K562 (cell line): ENCODE data around the gene EVI5L. TPM values are rescaled to one million over a fixed set of nuclear protein-coding genes. Genes with fewer than 3 reads are reported as not detected.

Experiments
- ATF1 ChIP-seq, 2 experiments: fragments of 450-650 bp in 1 of 2; IDR thresholded peaks; 2 replicates each; pipeline ENCODE4 v1.6.1; 2016; ENCODE audit warnings: missing compliant biosample characterization in 1 of 2, missing genetic modification characterization in 1 of 2
- C11orf30 ChIP-seq: fragments of 450-650 bp; IDR thresholded peaks from 2 replicates; pipeline ENCODE4 v1.6.1; 2016; ENCODE audit warnings: low read depth, mild to moderate bottlenecking
- CTBP1 ChIP-seq: fragments of 450-650 bp; IDR thresholded peaks from 2 replicates; pipeline ENCODE4 v1.6.1; 2016; ENCODE audit warnings: borderline replicate concordance
- ELF2 ChIP-seq: fragments of 250-450 bp; sonication (Bioruptor Pico); IDR thresholded peaks from 2 replicates; pipeline ENCODE4 v1.5.0; 2021; ENCODE audit warnings: mild to moderate bottlenecking
- FIP1L1 ChIP-seq: fragments of 200-400 bp; formaldehyde crosslinking; IDR thresholded peaks from 2 replicates; pipeline ENCODE4 v1.6.1; 2018; ENCODE audit warnings: mild to moderate bottlenecking, low read depth, low read length; ENCODE audit not compliant: poor library complexity, severe bottlenecking
- GABPB1 ChIP-seq: sonication (generic); formaldehyde crosslinking; IDR thresholded peaks from 2 replicates; pipeline ENCODE4 v1.8.0; 2022; ENCODE audit warnings: mild to moderate bottlenecking, missing genetic modification reagents
- HDGF ChIP-seq: fragments of 450-650 bp; IDR thresholded peaks from 2 replicates; pipeline ENCODE4 v1.6.1; 2016
- POLR2H ChIP-seq: IDR thresholded peaks from 2 replicates; pipeline ENCODE4 v1.6.1; 2016; ENCODE audit warnings: missing genetic modification characterization, low read depth, mild to moderate bottlenecking, control low read depth, missing compliant biosample characterization, moderate library complexity
- PURB ChIP-seq: sonication (generic); formaldehyde crosslinking; IDR thresholded peaks from 2 replicates; pipeline ENCODE4 v1.9.0; 2021; ENCODE audit warnings: low read depth, mild to moderate bottlenecking, missing genetic modification reagents
- RFX5 ChIP-seq: IDR thresholded peaks from 2 replicates; pipeline ENCODE4 v1.6.1; 2011; ENCODE audit warnings: low read depth, mild to moderate bottlenecking, improper control_type of control experiment, low read length
- SIN3B ChIP-seq: fragments of 450-650 bp; IDR thresholded peaks from 2 replicates; pipeline ENCODE4 v1.6.1; 2017; ENCODE audit warnings: low read depth, mild to moderate bottlenecking, moderate library complexity
- SRSF9 ChIP-seq: fragments of 200-400 bp; formaldehyde crosslinking; IDR thresholded peaks from 2 replicates; pipeline ENCODE4 v1.6.1; 2017; ENCODE audit warnings: low read depth, low read length, borderline replicate concordance
- TEAD2 ChIP-seq: fragments of 450-650 bp; IDR thresholded peaks from 2 replicates; pipeline ENCODE4 v1.6.1; 2016; ENCODE audit warnings: missing genetic modification characterization, control low read depth, missing compliant biosample characterization
- ZC3H8 ChIP-seq: fragments of 450-650 bp; IDR thresholded peaks from 2 replicates; pipeline ENCODE4 v1.6.1; 2017
- ZNF217 ChIP-seq: sonication (generic); formaldehyde crosslinking; IDR thresholded peaks from 2 replicates; pipeline ENCODE4 v1.8.0; 2022; ENCODE audit warnings: mild to moderate bottlenecking, missing genetic modification reagents
- polyA plus RNA-seq, 8 experiments: library from polyadenylated mRNA; depleted of rRNA in 4 of 8; stranded (reverse) in 5 of 8; unstranded in 3 of 8; fragments of >200 nt; fragmentation: Nextera tagmentation in 2 of 8; fragmentation: Illumina TruSeq in 1 of 8; extraction: Ambion mirVana in 2 of 8; extraction: Trizol in 1 of 8; gene quantifications; 2 replicates each; pipeline versions ENCODE4 v1.2.1 to v1.2.3, GENCODE V29; 2011 to 2014; ENCODE audit warnings: inconsistent platforms in 1 of 8, missing spikeins in 1 of 8
- total RNA-seq, 7 experiments: library from RNA; depleted of rRNA in 6 of 7; stranded (reverse); fragments of >200 nt in 6 of 7; fragmentation: Illumina TruSeq in 2 of 7; extraction: Trizol in 2 of 7; gene quantifications; 2 replicates each; pipeline versions ENCODE4 v1.2.1 to v1.2.3, GENCODE V29; 2011 to 2021; ENCODE audit warnings: low replicate concordance in 1 of 7
- TF ChIP-seq, protein P1 (sequence below): fragments of 200-800 bp; sonication (Bioruptor generic); IDR thresholded peaks from 2 replicates; pipeline ENCODE4 v1.6.1; 2017; ENCODE audit warnings: missing genetic modification characterization, missing compliant biosample characterization
- TF ChIP-seq, protein P2 (sequence below), 2 experiments: fragments of 450-650 bp in 1 of 2; sonication (generic) in 1 of 2; formaldehyde crosslinking in 1 of 2; IDR thresholded peaks in 1 of 2; conservative IDR thresholded peaks in 1 of 2; 2 replicates each; pipeline versions ENCODE4 v1.6.1 to v1.8.1; 2016 to 2023; ENCODE audit warnings: mild to moderate bottlenecking in 2 of 2, moderate library complexity in 2 of 2, inconsistent platforms in 1 of 2, missing genetic modification reagents in 1 of 2

Gene EVI5L
- total and polyA plus RNA-seq, 9 of the 15 experiments (the other 6 are each of a cell fraction or from before 2014, with no cell fraction given) = 0.69 to 1.8 (median 1.2) TPM; not detected in 2

DNA sequence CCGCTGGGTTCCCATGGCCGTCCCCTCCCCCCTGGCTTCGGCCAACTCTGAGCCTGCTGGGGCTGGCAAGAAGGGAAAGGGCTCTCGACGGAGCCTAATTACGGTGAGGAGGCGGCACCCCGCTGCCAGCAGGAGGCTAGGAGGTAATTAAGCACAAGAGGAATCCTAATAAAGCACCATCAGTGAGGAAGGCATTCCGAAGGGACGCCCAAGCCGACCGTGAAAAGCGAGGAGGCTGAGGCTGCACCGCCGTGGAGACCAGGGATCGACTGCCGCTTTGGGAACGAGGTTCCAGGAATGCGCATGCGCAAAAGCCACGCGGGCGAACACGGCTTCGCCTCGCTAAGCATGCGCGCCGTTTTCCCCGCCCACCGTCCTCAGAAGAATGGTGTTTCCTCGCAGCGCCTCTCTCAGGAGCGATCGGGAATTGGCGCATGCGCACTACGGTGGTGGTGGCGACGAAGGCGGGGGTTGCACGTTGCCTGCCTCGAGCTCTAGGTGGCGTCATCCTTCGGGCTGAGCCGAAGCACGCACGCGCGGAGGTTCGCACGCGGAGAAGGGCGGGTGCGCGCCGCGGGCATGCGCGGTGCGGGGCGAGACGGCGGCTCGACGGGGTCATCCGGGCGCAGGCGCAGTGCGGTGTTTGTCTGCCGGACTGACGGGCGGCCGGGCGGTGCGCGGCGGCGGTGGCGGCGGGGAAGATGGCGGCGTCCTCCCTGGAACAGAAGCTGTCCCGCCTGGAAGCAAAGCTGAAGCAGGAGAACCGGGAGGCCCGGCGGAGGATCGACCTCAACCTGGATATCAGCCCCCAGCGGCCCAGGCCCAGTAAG is 73.4 kb downstream of the EVI5L start, which contains the start of gene MAP2K7 (continued):
- TF ChIP-seq, protein P1, sequence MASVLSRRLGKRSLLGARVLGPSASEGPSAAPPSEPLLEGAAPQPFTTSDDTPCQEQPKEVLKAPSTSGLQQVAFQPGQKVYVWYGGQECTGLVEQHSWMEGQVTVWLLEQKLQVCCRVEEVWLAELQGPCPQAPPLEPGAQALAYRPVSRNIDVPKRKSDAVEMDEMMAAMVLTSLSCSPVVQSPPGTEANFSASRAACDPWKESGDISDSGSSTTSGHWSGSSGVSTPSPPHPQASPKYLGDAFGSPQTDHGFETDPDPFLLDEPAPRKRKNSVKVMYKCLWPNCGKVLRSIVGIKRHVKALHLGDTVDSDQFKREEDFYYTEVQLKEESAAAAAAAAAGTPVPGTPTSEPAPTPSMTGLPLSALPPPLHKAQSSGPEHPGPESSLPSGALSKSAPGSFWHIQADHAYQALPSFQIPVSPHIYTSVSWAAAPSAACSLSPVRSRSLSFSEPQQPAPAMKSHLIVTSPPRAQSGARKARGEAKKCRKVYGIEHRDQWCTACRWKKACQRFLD (CRISPR knock-in tag) = no peak
- TF ChIP-seq TEAD2 (tag) = no peak
- peak; percentile 22; the same call in 1 of the 2 replicates for TF ChIP-seq C11orf30
- TF ChIP-seq POLR2H (tag) = peak; percentile 72; the same call in 1 of the 2 replicates
- no peak for TF ChIP-seq ZC3H8
- no peak for TF ChIP-seq ZNF217
- TF ChIP-seq HDGF = no peak
- no peak; the same call in 1 of the 2 replicates for TF ChIP-seq SIN3B
- no peak for TF ChIP-seq SRSF9
- peak; percentile 91 for TF ChIP-seq CTBP1
- TF ChIP-seq FIP1L1 = no peak
- TF ChIP-seq RFX5 = no peak
- TF ChIP-seq, protein P2, sequence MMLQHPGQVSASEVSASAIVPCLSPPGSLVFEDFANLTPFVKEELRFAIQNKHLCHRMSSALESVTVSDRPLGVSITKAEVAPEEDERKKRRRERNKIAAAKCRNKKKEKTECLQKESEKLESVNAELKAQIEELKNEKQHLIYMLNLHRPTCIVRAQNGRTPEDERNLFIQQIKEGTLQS (IDR thresholded peaks at IDR 0.05) = peak; percentile 65
- TF ChIP-seq, protein P2 (CRISPR knock-in tag; conservative IDR thresholded peaks at IDR 0.05) = no peak
- TF ChIP-seq ATF1 (CRISPR knock-in tag; IDR thresholded peaks at IDR 0.05) = no peak
- TF ChIP-seq ATF1 (tag; IDR thresholded peaks at IDR 0.05) = peak; percentile 61
- TF ChIP-seq ELF2 (CRISPR knock-in tag) = no peak
- TF ChIP-seq PURB = no peak
- TF ChIP-seq GABPB1 (CRISPR knock-in tag) = peak; percentile 50
